ENCODE measurements around the gene TRPV3.

DNA sequence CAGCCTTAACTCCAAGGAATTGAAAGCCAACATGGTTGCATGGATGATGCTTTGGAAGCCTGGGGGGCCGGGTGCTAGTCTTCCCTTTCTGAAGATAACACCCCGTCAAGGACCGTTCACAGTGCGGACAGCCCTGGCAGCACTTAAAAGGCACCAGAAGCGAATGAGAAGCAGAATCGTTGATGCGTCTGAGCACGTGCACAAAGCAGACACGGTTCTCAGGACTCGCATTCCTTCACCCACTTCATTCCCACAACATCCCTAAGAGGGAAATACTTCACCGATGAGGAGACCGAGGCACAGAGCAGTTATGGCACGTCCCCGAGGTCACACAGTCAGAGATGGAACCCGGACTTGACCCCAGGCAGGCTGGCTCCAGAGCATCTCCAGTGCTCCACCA lies 37.4 kb upstream of the TRPV3 start:
- TF ChIP-seq RAD21 (CRISPR knock-in tag; conservative IDR thresholded peaks at IDR 0.05 in 1 of 2, IDR thresholded peaks at IDR 0.05 in 1 of 2), result no peak
- TF ChIP-seq HCFC1 (IDR thresholded peaks at IDR 0.05; ENCODE audit: low read depth, low read length), result no peak
- TF ChIP-seq, protein P1, sequence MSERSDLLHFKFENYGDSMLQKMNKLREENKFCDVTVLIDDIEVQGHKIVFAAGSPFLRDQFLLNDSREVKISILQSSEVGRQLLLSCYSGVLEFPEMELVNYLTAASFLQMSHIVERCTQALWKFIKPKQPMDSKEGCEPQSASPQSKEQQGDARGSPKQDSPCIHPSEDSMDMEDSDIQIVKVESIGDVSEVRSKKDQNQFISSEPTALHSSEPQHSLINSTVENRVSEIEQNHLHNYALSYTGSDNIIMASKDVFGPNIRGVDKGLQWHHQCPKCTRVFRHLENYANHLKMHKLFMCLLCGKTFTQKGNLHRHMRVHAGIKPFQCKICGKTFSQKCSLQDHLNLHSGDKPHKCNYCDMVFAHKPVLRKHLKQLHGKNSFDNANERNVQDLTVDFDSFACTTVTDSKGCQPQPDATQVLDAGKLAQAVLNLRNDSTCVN (CRISPR knock-in tag; IDR thresholded peaks at IDR 0.05), result no peak
- TF ChIP-seq, protein P2, sequence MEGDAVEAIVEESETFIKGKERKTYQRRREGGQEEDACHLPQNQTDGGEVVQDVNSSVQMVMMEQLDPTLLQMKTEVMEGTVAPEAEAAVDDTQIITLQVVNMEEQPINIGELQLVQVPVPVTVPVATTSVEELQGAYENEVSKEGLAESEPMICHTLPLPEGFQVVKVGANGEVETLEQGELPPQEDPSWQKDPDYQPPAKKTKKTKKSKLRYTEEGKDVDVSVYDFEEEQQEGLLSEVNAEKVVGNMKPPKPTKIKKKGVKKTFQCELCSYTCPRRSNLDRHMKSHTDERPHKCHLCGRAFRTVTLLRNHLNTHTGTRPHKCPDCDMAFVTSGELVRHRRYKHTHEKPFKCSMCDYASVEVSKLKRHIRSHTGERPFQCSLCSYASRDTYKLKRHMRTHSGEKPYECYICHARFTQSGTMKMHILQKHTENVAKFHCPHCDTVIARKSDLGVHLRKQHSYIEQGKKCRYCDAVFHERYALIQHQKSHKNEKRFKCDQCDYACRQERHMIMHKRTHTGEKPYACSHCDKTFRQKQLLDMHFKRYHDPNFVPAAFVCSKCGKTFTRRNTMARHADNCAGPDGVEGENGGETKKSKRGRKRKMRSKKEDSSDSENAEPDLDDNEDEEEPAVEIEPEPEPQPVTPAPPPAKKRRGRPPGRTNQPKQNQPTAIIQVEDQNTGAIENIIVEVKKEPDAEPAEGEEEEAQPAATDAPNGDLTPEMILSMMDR (IDR thresholded peaks at IDR 0.05 in 2 of 3, conservative IDR thresholded peaks at IDR 0.05 in 1 of 3; ENCODE audit: insufficient read depth in 2 of 3, low read depth in 1 of 3, low read length in 3 of 3), result no peak
- TF ChIP-seq CREM (IDR thresholded peaks at IDR 0.05; ENCODE audit: low read depth), result no peak
- TF ChIP-seq POLR2AphosphoS5 (IDR thresholded peaks at IDR 0.05; ENCODE audit: control insufficient read depth, insufficient read depth, low read depth, low read length), result no peak
- TF ChIP-seq GTF2F1 (IDR thresholded peaks at IDR 0.05; ENCODE audit: low read depth, low read length), result no peak
- no peak for TF ChIP-seq MTA3 (IDR thresholded peaks at IDR 0.05; ENCODE audit: borderline replicate concordance)
- no peak for TF ChIP-seq EP300 (IDR thresholded peaks at IDR 0.05; ENCODE audit: low read length)
- TF ChIP-seq, protein P3, sequence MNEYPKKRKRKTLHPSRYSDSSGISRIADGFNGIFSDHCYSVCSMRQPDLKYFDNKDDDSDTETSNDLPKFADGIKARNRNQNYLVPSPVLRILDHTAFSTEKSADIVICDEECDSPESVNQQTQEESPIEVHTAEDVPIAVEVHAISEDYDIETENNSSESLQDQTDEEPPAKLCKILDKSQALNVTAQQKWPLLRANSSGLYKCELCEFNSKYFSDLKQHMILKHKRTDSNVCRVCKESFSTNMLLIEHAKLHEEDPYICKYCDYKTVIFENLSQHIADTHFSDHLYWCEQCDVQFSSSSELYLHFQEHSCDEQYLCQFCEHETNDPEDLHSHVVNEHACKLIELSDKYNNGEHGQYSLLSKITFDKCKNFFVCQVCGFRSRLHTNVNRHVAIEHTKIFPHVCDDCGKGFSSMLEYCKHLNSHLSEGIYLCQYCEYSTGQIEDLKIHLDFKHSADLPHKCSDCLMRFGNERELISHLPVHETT (CRISPR knock-in tag; conservative IDR thresholded peaks at IDR 0.05 in 1 of 2, IDR thresholded peaks at IDR 0.05 in 1 of 2), result no peak
- TF ChIP-seq SMAD3 (CRISPR knock-in tag; conservative IDR thresholded peaks at IDR 0.05), result no peak
